22Rv1 (cell line): ENCODE results near the gene TBC1D26.

Source experiments
- ZFX ChIP-seq: fragments of 450-650 bp; IDR thresholded peaks from 2 replicates; pipeline ENCODE4 v1.6.1; 2017; ENCODE audit warnings: antibody characterized with exemption, borderline replicate concordance
- TF ChIP-seq, protein P1 (sequence below): fragments of 450-650 bp; IDR thresholded peaks from 2 replicates; pipeline ENCODE4 v1.5.1; 2017; ENCODE audit warnings: mild to moderate bottlenecking

DNA sequence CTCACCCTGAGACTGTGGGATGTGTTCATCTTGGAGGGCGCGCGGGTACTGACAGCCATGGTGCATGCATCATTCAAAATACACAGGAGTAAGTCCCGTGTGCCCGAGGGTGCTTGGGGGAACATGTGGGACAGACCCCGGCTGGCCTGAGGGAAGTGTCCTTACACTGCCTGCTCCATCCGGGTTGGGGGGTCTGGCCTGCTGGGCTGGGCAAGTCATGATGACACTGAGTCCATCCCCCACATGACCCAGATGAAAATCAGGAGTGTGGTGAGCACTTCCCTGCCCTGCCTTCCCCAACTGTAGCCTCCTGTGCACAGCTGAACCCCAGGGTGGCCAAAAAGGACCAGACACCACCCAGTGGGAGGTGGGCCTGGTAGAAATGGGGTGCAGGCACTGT is 10.8 kb downstream of the TBC1D26 start:
- TF ChIP-seq, protein P1, sequence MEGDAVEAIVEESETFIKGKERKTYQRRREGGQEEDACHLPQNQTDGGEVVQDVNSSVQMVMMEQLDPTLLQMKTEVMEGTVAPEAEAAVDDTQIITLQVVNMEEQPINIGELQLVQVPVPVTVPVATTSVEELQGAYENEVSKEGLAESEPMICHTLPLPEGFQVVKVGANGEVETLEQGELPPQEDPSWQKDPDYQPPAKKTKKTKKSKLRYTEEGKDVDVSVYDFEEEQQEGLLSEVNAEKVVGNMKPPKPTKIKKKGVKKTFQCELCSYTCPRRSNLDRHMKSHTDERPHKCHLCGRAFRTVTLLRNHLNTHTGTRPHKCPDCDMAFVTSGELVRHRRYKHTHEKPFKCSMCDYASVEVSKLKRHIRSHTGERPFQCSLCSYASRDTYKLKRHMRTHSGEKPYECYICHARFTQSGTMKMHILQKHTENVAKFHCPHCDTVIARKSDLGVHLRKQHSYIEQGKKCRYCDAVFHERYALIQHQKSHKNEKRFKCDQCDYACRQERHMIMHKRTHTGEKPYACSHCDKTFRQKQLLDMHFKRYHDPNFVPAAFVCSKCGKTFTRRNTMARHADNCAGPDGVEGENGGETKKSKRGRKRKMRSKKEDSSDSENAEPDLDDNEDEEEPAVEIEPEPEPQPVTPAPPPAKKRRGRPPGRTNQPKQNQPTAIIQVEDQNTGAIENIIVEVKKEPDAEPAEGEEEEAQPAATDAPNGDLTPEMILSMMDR = no peak
- no peak for TF ChIP-seq ZFX
